CD8-positive, alpha-beta memory T cell (primary cell): Measurements from ENCODE around the gene PRSS36. TPM values are rescaled to one million over a fixed set of nuclear protein-coding genes. Genes with fewer than 3 reads are reported as not detected.

Source experiments
- CTCF ChIA-PET: fragments of 350-600 bp; sonication (Branson Sonifier 250); formaldehyde crosslinking; loops from one replicate; lab custom pipeline; 2021; ENCODE audit warnings: antibody characterized with exemption; lab: Charles Lee
- POLR2A ChIA-PET: fragments of 350-600 bp; sonication (Branson Sonifier 250); formaldehyde crosslinking; loops from one replicate; lab custom pipeline; 2021; ENCODE audit warnings: antibody characterized with exemption; lab: Charles Lee
- DNase-seq, 5 donors: peaks; one replicate each; pipeline versions ENCODE4 v3.0.0 to v3.0.0-alpha.2; 2020 to 2022; ENCODE audit warnings: mixed read lengths in 1 of 5
- H3K27ac ChIP-seq: one replicate; pipeline ENCODE4 v1.7.0; 2013; ENCODE audit warnings: low read depth, mild to moderate bottlenecking, low read length, moderate library complexity
- H3K27me3 ChIP-seq: 2 replicates; pipeline ENCODE4 v1.7.0; 2013; ENCODE audit warnings: low read length, mild to moderate bottlenecking; ENCODE audit not compliant: insufficient read depth, poor library complexity, severe bottlenecking
- H3K36me3 ChIP-seq: 2 replicates; pipeline ENCODE4 v1.7.0; 2013; ENCODE audit warnings: mild to moderate bottlenecking, low read length, moderate library complexity; ENCODE audit not compliant: insufficient read depth
- H3K4me1 ChIP-seq: 2 replicates; pipeline ENCODE4 v1.7.0; 2013; ENCODE audit warnings: mild to moderate bottlenecking, low read length, moderate library complexity; ENCODE audit not compliant: insufficient read depth
- H3K4me3 ChIP-seq: 2 replicates; pipeline ENCODE4 v1.7.0; 2013; ENCODE audit warnings: mild to moderate bottlenecking, low read length
- H3K9me3 ChIP-seq: 2 replicates; pipeline ENCODE4 v1.7.0; 2013; ENCODE audit warnings: mild to moderate bottlenecking, low read length
- H3K27ac Mint-ChIP-seq, 8 donors: one replicate each; pipeline ENCODE4 v1.8.0; 2020 to 2021; ENCODE audit warnings: mixed read lengths in 8 of 8, mild to moderate bottlenecking in 6 of 8, inconsistent platforms in 3 of 8, moderate library complexity in 3 of 8
- H3K27me3 Mint-ChIP-seq, 2 donors: one replicate each; pipeline ENCODE4 v1.8.0; 2020 to 2021; ENCODE audit warnings: mixed read lengths in 2 of 2, mild to moderate bottlenecking in 1 of 2, moderate library complexity in 1 of 2
- H3K36me3 Mint-ChIP-seq, 3 donors: one replicate each; pipeline ENCODE4 v1.8.0; 2020 to 2021; ENCODE audit warnings: mixed read lengths in 3 of 3, inconsistent platforms in 1 of 3, mild to moderate bottlenecking in 1 of 3
- H3K4me1 Mint-ChIP-seq, 3 donors: one replicate each; pipeline ENCODE4 v1.8.0; 2020 to 2021; ENCODE audit warnings: mixed read lengths in 3 of 3, inconsistent platforms in 1 of 3, mild to moderate bottlenecking in 1 of 3
- H3K4me3 Mint-ChIP-seq, 7 donors: one replicate each; pipeline ENCODE4 v1.8.0; 2020 to 2021; ENCODE audit warnings: mixed read lengths in 7 of 7, mild to moderate bottlenecking in 6 of 7, moderate library complexity in 4 of 7, inconsistent platforms in 2 of 7
- H3K9me3 Mint-ChIP-seq, 5 donors: one replicate each; pipeline ENCODE4 v1.8.0; 2020 to 2022; ENCODE audit warnings: mixed read lengths in 5 of 5, mild to moderate bottlenecking in 3 of 5, moderate library complexity in 2 of 5, inconsistent platforms in 1 of 5
- polyA plus RNA-seq: library from polyadenylated mRNA; unstranded; fragments of 300-500 nt; fragmentation: Illumina TruSeq; gene quantifications from one replicate; pipeline ENCODE4 v1.2.3, GENCODE V29; 2021
- total RNA-seq, 2 experiments: library from RNA; stranded (reverse); gene quantifications; one replicate each; pipeline ENCODE4 v1.2.3, GENCODE V29; 2021

PRSS36 gene
- total and polyA plus RNA-seq, 3 experiments from 2014 or later: 0.44 to 3.1 (median 0.61) TPM

- Histone ChIP-seq H3K27me3 (no peaks in the 10 kb centered on the region), H3K27ac (no peak overlapping the region), H3K9me3 (no peaks in the 10 kb centered on the region), H3K4me3 (no peak overlapping the region), H3K36me3 (peaks cover 56% of the 10 kb centered on the region), H3K4me1 (peaks cover 14% of the 10 kb centered on the region)
- H3K4me1 Mint-ChIP-seq: peaks cover 41 to 73% (median 72%) of the 10 kb centered on the region in 3 donors
- no peaks in the 10 kb centered on the region for H3K9me3 Mint-ChIP-seq
- no peaks in the 10 kb centered on the region for H3K27me3 Mint-ChIP-seq
- CTCF ChIA-PET: interaction anchor here (0.7 to 0.8 kb wide), 2 partner anchors 16 to 188 kb away, joined by 3 to 4 read pairs; no protein-coding TSS in a partner anchor
- no peak overlapping the region for H3K4me3 Mint-ChIP-seq
- POLR2A ChIA-PET: interaction anchor here (0.7 to 2.3 kb wide), 2 partner anchors 8 to 14 kb away, joined by 4 to 8 read pairs; partner anchors contain the start of genes FUS and PYCARD
- H3K36me3 Mint-ChIP-seq: peaks cover 27 to 90% (median 32%) of the 10 kb centered on the region in 3 donors
- DNase-seq: no peak
- H3K27ac Mint-ChIP-seq: peak overlapping the region in 2 of 8 donors; percentile 47 to 79
These were observed 44.0 kb upstream of the PRSS36 start for GRCh38 chr16:31193874-31194273.

- H3K9me3 Mint-ChIP-seq: no peaks in the 10 kb centered on the region
- H3K4me1 Mint-ChIP-seq: peaks cover 41 to 74% (median 72%) of the 10 kb centered on the region in 3 donors
- H3K27me3 ChIP-seq: no peaks in the 10 kb centered on the region
- H3K27ac ChIP-seq: no peak overlapping the region
- ChIA-PET CTCF (interaction anchor here (0.8 kb wide), 1 partner anchor 15 kb away, joined by 4 read pairs; no protein-coding TSS in a partner anchor), POLR2A (interaction anchor here (2.3 kb wide), 1 partner anchor 9 kb away, joined by 8 read pairs; the partner anchor contains the start of gene PYCARD)
- DNase-seq: no peak
- no peaks in the 10 kb centered on the region for H3K9me3 ChIP-seq
- H3K36me3 Mint-ChIP-seq: peaks cover 32 to 90% (median 39%) of the 10 kb centered on the region in 3 donors
- H3K4me3 Mint-ChIP-seq: no peak overlapping the region
- no peaks in the 10 kb centered on the region for H3K27me3 Mint-ChIP-seq
- peak overlapping the region in 4 of 8 donors; percentile 2 to 82 (median 28) for H3K27ac Mint-ChIP-seq
- H3K4me1 ChIP-seq: peaks cover 20% of the 10 kb centered on the region
- H3K4me3 ChIP-seq: no peak overlapping the region
- peaks cover 65% of the 10 kb centered on the region for H3K36me3 ChIP-seq
These were observed 43.2 kb upstream of the PRSS36 start for GRCh38 chr16:31192856-31193642.

GRCh38 chr16:31191697-31192428 lies 42.0 kb upstream of the PRSS36 start:
- peaks cover 76% of the 10 kb centered on the region for H3K36me3 ChIP-seq
- H3K27ac Mint-ChIP-seq: peak overlapping the region in 5 of 8 donors; percentile 19 to 75 (median 23)
- H3K36me3 Mint-ChIP-seq: peaks cover 42 to 96% (median 45%) of the 10 kb centered on the region in 3 donors
- ChIA-PET POLR2A (interaction anchor here (1.4 to 2.3 kb wide), 2 partner anchors 10 kb away, joined by 4 to 8 read pairs; partner anchors contain the start of gene PYCARD), CTCF (no interaction called here)
- no peak overlapping the region for H3K4me3 ChIP-seq
- no peak overlapping the region for H3K27ac ChIP-seq
- peaks cover 52 to 83% (median 78%) of the 10 kb centered on the region in 3 donors for H3K4me1 Mint-ChIP-seq
- no peaks in the 10 kb centered on the region for H3K9me3 ChIP-seq
- peak overlapping the region in 1 of 7 donors; percentile 70 for H3K4me3 Mint-ChIP-seq
- H3K27me3 Mint-ChIP-seq: no peaks in the 10 kb centered on the region
- DNase-seq: no peak
- peaks cover 31% of the 10 kb centered on the region for H3K4me1 ChIP-seq
- no peaks in the 10 kb centered on the region for H3K9me3 Mint-ChIP-seq
- no peaks in the 10 kb centered on the region for H3K27me3 ChIP-seq

GRCh38 chr16:31190818-31191444 lies 41.1 kb upstream of the PRSS36 start:
- no peaks in the 10 kb centered on the region for H3K9me3 Mint-ChIP-seq
- H3K4me1 Mint-ChIP-seq: peaks cover 61 to 85% (median 81%) of the 10 kb centered on the region in 3 donors
- peaks cover 40% of the 10 kb centered on the region for H3K4me1 ChIP-seq
- no peaks in the 10 kb centered on the region for H3K9me3 ChIP-seq
- peak overlapping the region in 2 of 7 donors; percentile 25 to 70 for H3K4me3 Mint-ChIP-seq
- H3K4me3 ChIP-seq: no peak overlapping the region
- DNase-seq: no peak
- peaks cover 85% of the 10 kb centered on the region for H3K36me3 ChIP-seq
- H3K27me3 ChIP-seq: no peaks in the 10 kb centered on the region
- POLR2A ChIA-PET: interaction anchor here (1.4 kb wide), 1 partner anchor 11 kb away, joined by 4 read pairs; the partner anchor contains the start of gene PYCARD
- H3K27ac Mint-ChIP-seq: peak overlapping the region in 5 of 8 donors; percentile 25 to 90 (median 38)
- no peaks in the 10 kb centered on the region for H3K27me3 Mint-ChIP-seq
- H3K36me3 Mint-ChIP-seq: peaks cover 50 to 98% (median 53%) of the 10 kb centered on the region in 3 donors
- no peak overlapping the region for H3K27ac ChIP-seq
- CTCF ChIA-PET: interaction anchor here (1.9 kb wide), 1 partner anchor 49 kb away, joined by 6 read pairs; no protein-coding TSS in a partner anchor

GRCh38 chr16:31190061-31190460 lies 40.2 kb upstream of the PRSS36 start:
- peak overlapping the region; percentile 17 to 90 (median 72) for H3K27ac Mint-ChIP-seq
- Histone ChIP-seq H3K27ac (no peak overlapping the region), H3K36me3 (peaks cover 90% of the 10 kb centered on the region), H3K4me1 (peaks cover 49% of the 10 kb centered on the region), H3K9me3 (no peaks in the 10 kb centered on the region), H3K27me3 (no peaks in the 10 kb centered on the region), H3K4me3 (no peak overlapping the region)
- peaks cover 68 to 92% (median 87%) of the 10 kb centered on the region in 3 donors for H3K4me1 Mint-ChIP-seq
- H3K27me3 Mint-ChIP-seq: no peaks in the 10 kb centered on the region
- CTCF ChIA-PET: interaction anchor here (1.9 kb wide), 1 partner anchor 48 kb away, joined by 6 read pairs; no protein-coding TSS in a partner anchor
- peak overlapping the region in 2 of 7 donors; percentile 17 to 41 for H3K4me3 Mint-ChIP-seq
- POLR2A ChIA-PET: interaction anchor here (1.7 kb wide), 1 partner anchor 10 kb away, joined by 6 read pairs; the partner anchor contains the start of gene FUS
- no peaks in the 10 kb centered on the region for H3K9me3 Mint-ChIP-seq
- peaks cover 52 to 98% (median 57%) of the 10 kb centered on the region in 3 donors for H3K36me3 Mint-ChIP-seq
- no peak for DNase-seq

- Histone ChIP-seq H3K27me3 (no peaks in the 10 kb centered on the region), H3K9me3 (no peaks in the 10 kb centered on the region), H3K4me3 (no peak overlapping the region), H3K36me3 (peaks cover 92% of the 10 kb centered on the region), H3K4me1 (peaks cover 54% of the 10 kb centered on the region), H3K27ac (no peak overlapping the region)
- ChIA-PET CTCF (interaction anchor here (1.9 kb wide), 1 partner anchor 47 kb away, joined by 6 read pairs; no protein-coding TSS in a partner anchor), POLR2A (interaction anchor here (1.7 kb wide), 1 partner anchor 9 kb away, joined by 6 read pairs; the partner anchor contains the start of gene FUS)
- Mint-ChIP-seq H3K9me3 (no peaks in the 10 kb centered on the region), H3K4me3 (peak overlapping the region in 5 of 7 donors; percentile 0 to 51 (median 15)), H3K4me1 (peaks cover 72 to 91% (median 88%) of the 10 kb centered on the region in 3 donors), H3K27ac (peak overlapping the region in 7 of 8 donors; percentile 6 to 86 (median 68)), H3K27me3 (no peaks in the 10 kb centered on the region), H3K36me3 (peaks cover 53 to 98% (median 56%) of the 10 kb centered on the region in 3 donors)
- no peak for DNase-seq
These were observed 39.5 kb upstream of the PRSS36 start for GRCh38 chr16:31189412-31189778.
